ENCODE data around the gene AGRN. TPM values are rescaled to one million over a fixed set of nuclear protein-coding genes. Genes with fewer than 3 reads are reported as not detected.
A peak's percentile ranks its signal among the peaks of the same experiment; 100 is the strongest.
"Not testable (repeated sequence)": the region's sequence is repeated elsewhere in the genome, so short reads cannot be mapped to it uniquely, and the experiment has no call there.

AGRN gene
- 100 to 1,000 TPM; 200 to 311 (median 231) TPM for polyA plus RNA-seq (ENCODE audit: insufficient read length in 4 of 4)

DNA sequence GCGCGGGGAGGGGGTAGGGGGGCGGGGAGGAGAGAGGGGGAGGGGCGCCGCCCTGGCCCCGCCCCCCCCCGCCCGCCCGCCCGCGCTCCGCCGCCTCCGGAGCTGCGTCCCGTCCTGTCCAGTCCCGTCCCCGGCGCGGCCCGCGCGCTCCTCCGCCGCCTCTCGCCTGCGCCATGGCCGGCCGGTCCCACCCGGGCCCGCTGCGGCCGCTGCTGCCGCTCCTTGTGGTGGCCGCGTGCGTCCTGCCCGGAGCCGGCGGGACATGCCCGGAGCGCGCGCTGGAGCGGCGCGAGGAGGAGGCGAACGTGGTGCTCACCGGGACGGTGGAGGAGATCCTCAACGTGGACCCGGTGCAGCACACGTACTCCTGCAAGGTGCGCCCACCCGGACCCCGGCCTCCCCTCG lies at the start of gene AGRN:
TSS of gene AGRN (plus strand) at position 121 of the 405 bp plus-strand sequence. CDS start at position 174, 53 bp downstream.
- no peak for DNase-seq (ENCODE audit: low read depth in 4 of 4, low spot score in 3 of 4)

DNA sequence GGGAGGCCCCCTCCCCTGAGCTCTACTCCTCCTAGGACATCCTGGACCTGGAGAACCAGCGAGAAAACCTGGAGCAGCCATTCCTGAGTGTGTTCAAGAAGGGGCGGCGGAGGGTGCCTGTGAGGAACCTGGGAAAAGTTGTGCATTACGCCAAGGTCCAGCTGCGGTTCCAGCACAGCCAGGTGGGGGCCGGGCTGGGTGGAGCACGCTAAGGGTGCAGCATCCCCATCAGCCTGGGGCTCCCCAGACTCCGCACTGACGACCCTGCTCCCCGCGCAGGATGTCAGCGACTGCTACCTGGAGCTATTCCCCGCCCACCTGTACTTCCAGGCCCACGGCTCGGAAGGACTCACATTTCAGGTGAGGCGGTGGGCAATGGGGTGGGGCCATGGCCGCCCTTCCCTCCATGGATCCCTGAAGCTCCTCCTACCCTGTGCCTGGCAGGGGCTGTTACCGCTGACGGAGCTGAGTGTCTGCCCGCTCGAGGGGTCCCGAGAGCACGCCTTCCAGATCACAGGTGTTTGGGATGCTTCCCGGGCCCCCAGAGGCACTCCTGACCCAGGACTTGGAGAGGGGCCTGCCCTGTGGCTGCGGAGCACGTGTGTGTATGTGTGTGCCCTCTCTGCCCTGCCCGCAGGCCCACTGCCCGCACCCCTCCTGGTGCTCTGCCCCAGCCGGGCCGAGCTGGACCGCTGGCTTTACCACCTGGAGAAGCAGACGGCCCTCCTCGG lies 49.5 kb upstream of the AGRN start:
- DNase-seq (ENCODE audit: low read depth in 4 of 4, low spot score in 3 of 4), result no peak

GRCh38 chr1:970973-971730 lies 48.8 kb upstream of the AGRN start:
- no peak for DNase-seq (ENCODE audit: low read depth in 4 of 4, low spot score in 3 of 4)

GRCh38 chr1:971751-972506 lies 48.0 kb upstream of the AGRN start:
- no peak for DNase-seq (ENCODE audit: low read depth in 4 of 4, low spot score in 3 of 4)

DNA sequence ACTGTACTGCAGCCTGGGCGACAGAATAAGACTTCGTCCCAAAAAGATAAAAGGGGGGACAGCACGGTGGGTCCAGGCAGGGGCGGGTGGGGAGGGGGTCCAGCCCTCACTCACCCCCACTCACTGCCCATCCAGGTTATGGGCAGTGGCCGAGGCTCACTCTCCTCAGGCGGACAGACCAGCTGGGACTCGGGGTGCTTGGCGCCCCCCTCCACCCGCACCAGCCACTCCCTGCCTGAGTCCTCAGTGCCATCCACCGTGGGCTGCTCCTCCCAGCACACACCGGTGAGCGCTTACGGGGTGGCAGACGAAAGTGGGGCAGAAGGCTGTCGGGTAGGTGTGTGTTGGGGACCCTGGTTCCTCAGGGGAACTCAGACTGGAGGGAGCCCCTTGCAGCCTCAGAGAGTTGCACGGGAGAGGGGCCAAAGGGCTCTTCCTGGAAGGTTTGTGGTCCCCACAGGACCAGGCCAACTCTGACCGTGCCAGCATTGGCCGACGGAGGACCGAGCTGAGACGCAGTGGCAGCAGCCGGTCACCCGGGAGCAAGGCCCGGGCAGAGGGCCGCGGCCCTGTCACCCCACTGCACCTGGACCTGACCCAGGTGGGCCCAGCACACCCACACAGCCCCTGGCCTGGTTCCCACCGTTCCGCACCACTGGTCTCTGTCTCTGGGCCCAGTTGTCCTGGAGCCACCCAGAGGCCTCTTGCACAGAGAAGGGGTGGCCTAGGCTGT lies 47.0 kb upstream of the AGRN start:
- no peak for DNase-seq (ENCODE audit: low read depth in 4 of 4, low spot score in 3 of 4)

- DNase-seq (ENCODE audit: low read depth in 4 of 4, low spot score in 3 of 4), result no peak
Observed at GRCh38 chr1:973459-974292, 46.2 kb upstream of the AGRN start.

DNA sequence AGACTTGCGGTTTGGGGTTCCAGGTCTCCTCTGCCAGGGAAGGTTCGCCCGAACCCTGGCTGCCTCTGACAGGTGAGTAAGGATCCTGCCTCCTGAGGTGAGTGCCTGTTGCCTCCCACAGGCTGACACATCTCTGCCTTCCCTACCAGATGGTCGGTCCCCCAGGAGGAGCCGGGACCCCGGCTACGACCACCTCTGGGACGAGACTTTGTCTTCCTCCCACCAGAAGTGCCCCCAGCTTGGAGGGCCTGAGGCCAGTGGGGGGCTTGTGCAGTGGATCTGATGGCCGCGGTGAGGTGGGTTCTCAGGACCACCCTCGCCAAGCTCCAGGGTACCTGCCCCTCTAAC lies 45.7 kb upstream of the AGRN start:
- DNase-seq (ENCODE audit: low read depth in 4 of 4, low spot score in 3 of 4), result no peak

- DNase-seq (ENCODE audit: low read depth in 4 of 4, low spot score in 3 of 4), result no peak
Observed at GRCh38 chr1:974687-975328, 45.1 kb upstream of the AGRN start.

GRCh38 chr1:975365-975764 lies 44.6 kb upstream of the AGRN start:
- DNase-seq (ENCODE audit: low read depth in 4 of 4, low spot score in 3 of 4), result no peak

- DNase-seq (ENCODE audit: low read depth in 4 of 4, low spot score in 3 of 4), result peak in 1 of 4 donors; percentile 45
Observed at GRCh38 chr1:975896-976683, 43.8 kb upstream of the AGRN start.

DNA sequence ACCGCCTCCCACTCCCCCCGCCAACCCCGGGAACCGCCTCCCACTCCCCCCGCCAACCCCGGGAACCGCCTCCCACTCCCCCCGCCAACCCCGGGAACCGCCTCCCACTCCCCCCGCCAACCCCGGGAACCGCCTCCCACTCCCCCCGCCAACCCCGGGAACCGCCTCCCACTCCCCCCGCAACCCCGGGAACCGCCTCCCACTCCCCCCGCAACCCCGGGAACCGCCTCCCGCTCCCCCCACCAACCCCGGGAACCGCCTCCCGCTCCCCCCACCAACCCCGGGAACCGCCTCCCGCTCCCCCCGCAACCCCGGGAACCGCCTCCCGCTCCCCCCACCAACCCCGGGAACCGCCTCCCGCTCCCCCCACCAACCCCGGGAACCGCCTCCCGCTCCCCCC lies 43.1 kb upstream of the AGRN start:
- DNase-seq (ENCODE audit: low read depth in 4 of 4, low spot score in 3 of 4), result not testable (repeated sequence)

- no peak for DNase-seq (ENCODE audit: low read depth in 4 of 4, low spot score in 3 of 4)
Observed at GRCh38 chr1:978069-978834, 41.7 kb upstream of the AGRN start.

DNA sequence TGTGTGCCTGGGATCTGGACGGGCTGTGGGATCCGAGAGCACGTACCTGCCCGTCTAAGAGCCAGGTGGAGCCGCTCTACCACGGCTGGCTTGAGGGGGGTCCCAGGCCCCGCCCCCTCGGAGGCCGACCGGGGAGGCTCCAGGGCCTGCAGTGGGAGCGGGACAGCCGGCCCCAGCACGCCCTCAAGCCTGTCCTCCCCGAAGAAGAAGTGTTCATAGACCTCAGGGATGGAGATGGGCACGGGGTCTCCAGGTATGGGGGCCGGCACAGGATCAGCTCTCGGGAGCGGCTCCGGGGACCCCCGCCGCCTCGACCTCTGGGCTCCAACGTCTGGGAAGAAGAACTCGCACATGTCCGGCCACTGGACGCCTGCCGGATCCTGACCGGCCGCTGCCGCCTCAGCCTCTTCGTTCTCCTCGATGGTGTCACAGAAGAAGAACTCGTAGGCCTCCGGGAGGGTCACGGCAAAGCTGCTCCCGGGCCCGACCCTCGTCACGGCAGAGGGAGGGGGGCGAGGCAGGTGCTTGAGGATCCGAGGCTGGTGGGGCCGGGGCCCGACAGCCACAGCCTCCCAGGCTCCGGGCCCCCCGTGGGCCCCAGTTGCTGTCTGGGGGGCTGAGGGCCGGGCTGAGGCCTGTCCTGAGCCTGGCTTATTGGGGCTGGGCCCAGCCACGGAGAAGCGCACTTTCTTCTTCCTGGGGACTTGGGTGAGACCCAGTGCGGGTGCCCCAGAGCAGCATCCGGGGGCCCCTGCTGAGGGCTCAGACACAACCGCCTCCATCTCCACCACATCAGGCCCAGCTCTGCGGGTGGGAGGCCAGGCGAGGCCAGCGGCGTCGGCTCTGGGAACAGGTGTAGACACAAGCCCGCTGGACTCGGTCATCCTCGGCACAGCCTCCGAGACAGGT lies 40.8 kb upstream of the AGRN start:
- no peak for DNase-seq (ENCODE audit: low read depth in 4 of 4, low spot score in 3 of 4)

DNA sequence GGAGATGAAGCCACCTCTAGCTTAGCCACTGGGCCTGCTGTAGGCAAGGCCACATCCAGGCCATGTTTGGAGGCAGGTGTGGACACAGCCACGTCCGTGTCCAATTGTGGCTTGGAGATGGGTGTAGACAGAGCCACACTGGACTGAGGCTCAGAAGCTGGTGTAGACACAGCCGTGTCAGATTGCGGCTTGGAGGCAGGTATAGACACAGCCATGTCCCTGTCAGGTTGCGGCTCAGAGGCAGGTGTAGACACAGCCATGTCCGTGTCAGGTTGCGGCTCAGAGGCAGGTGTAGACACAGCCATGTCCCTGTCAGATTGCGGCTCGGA lies 40.2 kb upstream of the AGRN start:
- DNase-seq (ENCODE audit: low read depth in 4 of 4, low spot score in 3 of 4), result no peak

- DNase-seq (ENCODE audit: low read depth in 4 of 4, low spot score in 3 of 4), result no peak
Observed at GRCh38 chr1:980137-980571, 39.8 kb upstream of the AGRN start.

GRCh38 chr1:980602-981395 lies 39.1 kb upstream of the AGRN start:
- DNase-seq (ENCODE audit: low read depth in 4 of 4, low spot score in 3 of 4), result no peak

Measured in right renal pelvis (tissue), 4 donors.